ENCODE measurements around the gene PCDHA9. TPM values are rescaled to one million over a fixed set of nuclear protein-coding genes. Genes with fewer than 3 reads are reported as not detected.
"Not testable (repeated sequence)": the region's sequence is repeated elsewhere in the genome, so short reads cannot be mapped to it uniquely, and the experiment has no call there.

The PCDHA9 gene
- total RNA-seq, 1 donor, result 0.36 TPM

- Histone ChIP-seq H3K4me1 (ENCODE audit: insufficient read depth, low read length) (no peaks in the 10 kb centered on the region), H3K79me2 (ENCODE audit: insufficient read depth, low read length) (no peaks in the 10 kb centered on the region), H4K20me1 (ENCODE audit: insufficient read depth, low read length) (no peaks in the 10 kb centered on the region), H3K27ac (ENCODE audit: low read depth, low read length) (no peak within 1 kb of the TSS), H3K36me3 (ENCODE audit: insufficient read depth, low read length) (no peaks in the 10 kb centered on the region), H3K9me3 (ENCODE audit: low read depth, low read length) (no peaks in the 10 kb centered on the region), H3K4me2 (ENCODE audit: insufficient read depth, low read length) (no peak within 1 kb of the TSS), H3K27me3 (ENCODE audit: insufficient read depth, low read length) (no peaks in the 10 kb centered on the region), H3K4me3 (ENCODE audit: insufficient read depth, low read length) (peak within 1 kb of the TSS; percentile 41), H2AFZ (ENCODE audit: low read length) (no peak within 1 kb of the TSS)
- no peak for TF ChIP-seq CTCF (IDR thresholded peaks at IDR 0.05; ENCODE audit: extremely low read depth, low read depth, low read length)
- no peak for DNase-seq (ENCODE audit: insufficient read length, low spot score, missing footprints)
These were observed 20.3 kb upstream of the PCDHA9 start, which contains the start of gene PCDHA6 for GRCh38 chr5:140827704-140828361. PCDHA6 (plus strand) TSS chr5:140827960; CDS start chr5:140828092, 132 bp downstream.

DNA sequence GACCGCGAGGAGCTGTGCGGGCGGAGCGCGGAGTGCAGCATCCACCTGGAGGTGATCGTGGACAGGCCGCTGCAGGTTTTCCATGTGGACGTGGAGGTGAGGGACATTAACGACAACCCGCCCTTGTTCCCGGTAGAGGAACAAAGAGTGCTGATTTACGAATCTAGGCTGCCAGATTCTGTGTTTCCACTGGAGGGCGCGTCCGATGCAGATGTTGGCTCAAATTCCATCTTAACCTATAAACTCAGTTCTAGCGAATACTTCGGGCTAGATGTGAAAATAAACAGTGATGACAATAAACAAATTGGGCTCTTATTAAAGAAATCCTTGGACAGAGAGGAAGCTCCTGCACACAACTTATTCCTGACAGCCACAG is 19.8 kb upstream of the PCDHA9 start:
- H3K9me3 ChIP-seq (ENCODE audit: low read depth, low read length), result no peaks in the 10 kb centered on the region
- H3K4me3 ChIP-seq (ENCODE audit: insufficient read depth, low read length), result peak overlapping the region; percentile 41
- no peak for DNase-seq (ENCODE audit: insufficient read length, low spot score, missing footprints)
- H3K27ac ChIP-seq (ENCODE audit: low read depth, low read length), result no peak overlapping the region
- TF ChIP-seq CTCF (IDR thresholded peaks at IDR 0.05; ENCODE audit: extremely low read depth, low read depth, low read length), result no peak
- H3K4me2 ChIP-seq (ENCODE audit: insufficient read depth, low read length), result no peak overlapping the region
- no peaks in the 10 kb centered on the region for H3K36me3 ChIP-seq (ENCODE audit: insufficient read depth, low read length)
- H4K20me1 ChIP-seq (ENCODE audit: insufficient read depth, low read length), result no peaks in the 10 kb centered on the region
- no peaks in the 10 kb centered on the region for H3K4me1 ChIP-seq (ENCODE audit: insufficient read depth, low read length)
- no peak overlapping the region for H2AFZ ChIP-seq (ENCODE audit: low read length)
- H3K27me3 ChIP-seq (ENCODE audit: insufficient read depth, low read length), result no peaks in the 10 kb centered on the region
- no peaks in the 10 kb centered on the region for H3K79me2 ChIP-seq (ENCODE audit: insufficient read depth, low read length)

DNA sequence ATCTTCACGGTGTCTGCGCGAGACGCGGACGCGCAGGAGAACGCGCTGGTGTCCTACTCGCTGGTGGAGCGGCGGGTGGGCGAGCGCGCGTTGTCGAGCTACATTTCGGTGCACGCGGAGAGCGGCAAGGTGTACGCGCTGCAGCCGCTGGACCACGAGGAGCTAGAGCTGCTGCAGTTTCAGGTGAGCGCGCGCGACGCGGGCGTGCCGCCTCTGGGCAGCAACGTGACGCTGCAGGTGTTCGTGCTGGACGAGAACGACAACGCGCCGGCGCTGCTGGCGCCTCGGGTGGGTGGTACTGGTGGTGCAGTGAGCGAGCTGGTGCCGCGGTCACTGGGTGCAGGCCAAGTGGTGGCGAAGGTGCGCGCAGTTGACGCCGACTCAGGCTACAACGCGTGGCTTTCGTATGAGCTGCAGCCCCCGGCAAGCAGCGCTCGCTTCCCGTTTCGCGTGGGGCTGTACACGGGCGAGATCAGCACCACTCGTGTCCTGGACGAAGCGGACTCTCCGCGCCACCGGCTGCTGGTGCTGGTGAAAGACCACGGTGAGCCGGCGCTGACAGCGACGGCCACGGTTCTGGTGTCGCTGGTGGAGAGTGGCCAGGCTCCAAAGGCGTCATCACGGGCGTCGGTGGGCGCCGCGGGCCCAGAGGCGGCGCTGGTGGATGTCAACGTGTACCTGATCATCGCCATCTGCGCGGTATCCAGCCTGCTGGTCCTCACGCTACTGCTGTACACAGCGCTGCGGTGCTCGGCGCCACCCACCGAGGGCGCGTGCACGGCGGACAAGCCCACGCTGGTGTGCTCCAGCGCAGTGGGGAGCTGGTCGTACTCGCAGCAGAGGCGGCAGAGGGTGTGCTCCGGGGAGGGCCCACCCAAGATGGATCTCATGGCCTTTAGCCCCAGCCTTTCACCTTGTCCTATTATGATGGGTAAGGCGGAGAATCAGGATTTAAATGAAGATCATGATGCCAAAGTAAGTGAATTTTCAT is 18.4 kb upstream of the PCDHA9 start:
- H3K4me1 ChIP-seq (ENCODE audit: insufficient read depth, low read length); H3K9me3 ChIP-seq (ENCODE audit: low read depth, low read length); DNase-seq (ENCODE audit: insufficient read length, low spot score, missing footprints); H3K36me3 ChIP-seq (ENCODE audit: insufficient read depth, low read length); H3K4me3 ChIP-seq (ENCODE audit: insufficient read depth, low read length); H3K4me2 ChIP-seq (ENCODE audit: insufficient read depth, low read length); H2AFZ ChIP-seq (ENCODE audit: low read length); H3K27ac ChIP-seq (ENCODE audit: low read depth, low read length); H3K79me2 ChIP-seq (ENCODE audit: insufficient read depth, low read length); H4K20me1 ChIP-seq (ENCODE audit: insufficient read depth, low read length); H3K27me3 ChIP-seq (ENCODE audit: insufficient read depth, low read length): not testable (repeated sequence)

- Histone ChIP-seq H3K36me3 (ENCODE audit: insufficient read depth, low read length) (no peaks in the 10 kb centered on the region), H3K4me1 (ENCODE audit: insufficient read depth, low read length) (no peaks in the 10 kb centered on the region), H3K27ac (ENCODE audit: low read depth, low read length) (no peak within 1 kb of the TSS), H3K27me3 (ENCODE audit: insufficient read depth, low read length) (no peaks in the 10 kb centered on the region), H3K4me2 (ENCODE audit: insufficient read depth, low read length) (peak within 1 kb of the TSS; percentile 43), H3K79me2 (ENCODE audit: insufficient read depth, low read length) (no peaks in the 10 kb centered on the region), H4K20me1 (ENCODE audit: insufficient read depth, low read length) (no peaks in the 10 kb centered on the region), H3K9me3 (ENCODE audit: low read depth, low read length) (peaks cover 2% of the 10 kb centered on the region), H2AFZ (ENCODE audit: low read length) (no peak within 1 kb of the TSS), H3K4me3 (ENCODE audit: insufficient read depth, low read length) (peak within 1 kb of the TSS; percentile 46)
- TF ChIP-seq CTCF (IDR thresholded peaks at IDR 0.05; ENCODE audit: extremely low read depth, low read depth, low read length), result peak; percentile 19
- DNase-seq (ENCODE audit: insufficient read length, low spot score, missing footprints), result no peak
These were observed 14.2 kb upstream of the PCDHA9 start, which contains the start of gene PCDHA7 for GRCh38 chr5:140833993-140834392. PCDHA7 (plus strand) TSS chr5:140834269; CDS start chr5:140834384, 115 bp downstream.

GRCh38 chr5:140834439-140835008 is 13.7 kb upstream of the PCDHA9 start:
- not testable (repeated sequence) for H3K9me3 ChIP-seq (ENCODE audit: low read depth, low read length); H3K4me2 ChIP-seq (ENCODE audit: insufficient read depth, low read length); DNase-seq (ENCODE audit: insufficient read length, low spot score, missing footprints); H3K27me3 ChIP-seq (ENCODE audit: insufficient read depth, low read length); H2AFZ ChIP-seq (ENCODE audit: low read length); H3K4me1 ChIP-seq (ENCODE audit: insufficient read depth, low read length); H4K20me1 ChIP-seq (ENCODE audit: insufficient read depth, low read length); H3K27ac ChIP-seq (ENCODE audit: low read depth, low read length); H3K36me3 ChIP-seq (ENCODE audit: insufficient read depth, low read length); H3K79me2 ChIP-seq (ENCODE audit: insufficient read depth, low read length)
- H3K4me3 ChIP-seq (ENCODE audit: insufficient read depth, low read length), result peak overlapping the region; percentile 46

Data from osteoblast (primary cell).